ENCODE measurements around the gene FOXD4L1. TPM values are rescaled to one million over a fixed set of nuclear protein-coding genes. Genes with fewer than 3 reads are reported as not detected.
"Not testable (repeated sequence)": the region's sequence is repeated elsewhere in the genome, so short reads cannot be mapped to it uniquely, and the experiment has no call there.

The FOXD4L1 gene
- total RNA-seq, 2 experiments from 2014 or later: 0.14 to 0.47 TPM

- H3K27ac Mint-ChIP-seq; H3K4me3 Mint-ChIP-seq; H3K4me1 Mint-ChIP-seq; POLR2A ChIA-PET; ATAC-seq (ENCODE audit: low read depth); H3K36me3 Mint-ChIP-seq; H3K9me3 Mint-ChIP-seq; DNase-seq: not testable (repeated sequence)
- H3K27me3 Mint-ChIP-seq: peaks cover 32% of the 10 kb centered on the region
These were observed 9.7 kb downstream of the FOXD4L1 start for GRCh38 chr2:113508187-113508586.

GRCh38 chr2:113510913-113511312 lies 12.4 kb downstream of the FOXD4L1 start:
- POLR2A ChIA-PET; H3K27ac Mint-ChIP-seq; H3K4me3 Mint-ChIP-seq; H3K9me3 Mint-ChIP-seq; ATAC-seq (ENCODE audit: low read depth); H3K4me1 Mint-ChIP-seq; H3K36me3 Mint-ChIP-seq; DNase-seq: not testable (repeated sequence)
- H3K27me3 Mint-ChIP-seq: peaks cover 30% of the 10 kb centered on the region

GRCh38 chr2:113511859-113512258 lies 13.4 kb downstream of the FOXD4L1 start:
- ATAC-seq (ENCODE audit: low read depth); H3K27ac Mint-ChIP-seq; DNase-seq; POLR2A ChIA-PET; H3K4me3 Mint-ChIP-seq; H3K4me1 Mint-ChIP-seq; H3K36me3 Mint-ChIP-seq; H3K9me3 Mint-ChIP-seq: not testable (repeated sequence)
- H3K27me3 Mint-ChIP-seq: peaks cover 30% of the 10 kb centered on the region

- DNase-seq; H3K4me1 Mint-ChIP-seq; ATAC-seq (ENCODE audit: low read depth); H3K27ac Mint-ChIP-seq; POLR2A ChIA-PET; H3K36me3 Mint-ChIP-seq; H3K9me3 Mint-ChIP-seq; H3K27me3 Mint-ChIP-seq; H3K4me3 Mint-ChIP-seq: not testable (repeated sequence)
These were observed 17.0 kb downstream of the FOXD4L1 start for GRCh38 chr2:113515457-113515856.

GRCh38 chr2:113515995-113516394 lies 17.5 kb downstream of the FOXD4L1 start:
- POLR2A ChIA-PET; H3K27ac Mint-ChIP-seq; H3K4me3 Mint-ChIP-seq; H3K27me3 Mint-ChIP-seq; DNase-seq; ATAC-seq (ENCODE audit: low read depth); H3K9me3 Mint-ChIP-seq; H3K4me1 Mint-ChIP-seq; H3K36me3 Mint-ChIP-seq: not testable (repeated sequence)

GRCh38 chr2:113517025-113517424 lies 18.6 kb downstream of the FOXD4L1 start:
- not testable (repeated sequence) for ATAC-seq (ENCODE audit: low read depth); H3K36me3 Mint-ChIP-seq

GRCh38 chr2:113520837-113521236 lies 22.4 kb downstream of the FOXD4L1 start:
- H3K4me1 Mint-ChIP-seq; H3K36me3 Mint-ChIP-seq; DNase-seq; ATAC-seq (ENCODE audit: low read depth); H3K27ac Mint-ChIP-seq; H3K9me3 Mint-ChIP-seq; H3K27me3 Mint-ChIP-seq; H3K4me3 Mint-ChIP-seq; POLR2A ChIA-PET: not testable (repeated sequence)

More at GRCh38 chr2:113517025-113517424, 18.6 kb downstream of the FOXD4L1 start:
- POLR2A ChIA-PET, H3K4me1 Mint-ChIP-seq, H3K4me3 Mint-ChIP-seq, H3K27me3 Mint-ChIP-seq, DNase-seq, H3K27ac Mint-ChIP-seq, H3K9me3 Mint-ChIP-seq: not testable (repeated sequence)

- POLR2A ChIA-PET; ATAC-seq (ENCODE audit: low read depth); H3K36me3 Mint-ChIP-seq; H3K9me3 Mint-ChIP-seq; H3K4me1 Mint-ChIP-seq; H3K4me3 Mint-ChIP-seq; H3K27ac Mint-ChIP-seq; H3K27me3 Mint-ChIP-seq; DNase-seq: not testable (repeated sequence)
These were observed 23.0 kb downstream of the FOXD4L1 start for GRCh38 chr2:113521492-113521891.

- H3K36me3 Mint-ChIP-seq; H3K9me3 Mint-ChIP-seq; H3K27ac Mint-ChIP-seq; DNase-seq; H3K4me3 Mint-ChIP-seq; POLR2A ChIA-PET; H3K4me1 Mint-ChIP-seq; H3K27me3 Mint-ChIP-seq; ATAC-seq (ENCODE audit: low read depth): not testable (repeated sequence)
These were observed 26.5 kb downstream of the FOXD4L1 start for GRCh38 chr2:113524986-113525385.

GRCh38 chr2:113527350-113528045 lies 29.0 kb downstream of the FOXD4L1 start:
- POLR2A ChIA-PET, H3K27me3 Mint-ChIP-seq, H3K9me3 Mint-ChIP-seq, DNase-seq, H3K36me3 Mint-ChIP-seq, H3K27ac Mint-ChIP-seq, H3K4me1 Mint-ChIP-seq: not testable (repeated sequence)
- ATAC-seq (ENCODE audit: low read depth): peak; percentile 87
- H3K4me3 Mint-ChIP-seq: peak overlapping the region; percentile 39

- H3K36me3 Mint-ChIP-seq; H3K4me3 Mint-ChIP-seq; DNase-seq; H3K4me1 Mint-ChIP-seq; H3K9me3 Mint-ChIP-seq; ATAC-seq (ENCODE audit: low read depth); H3K27me3 Mint-ChIP-seq; POLR2A ChIA-PET; H3K27ac Mint-ChIP-seq: not testable (repeated sequence)
These were observed 29.7 kb downstream of the FOXD4L1 start for GRCh38 chr2:113528126-113528525.

- DNase-seq; H3K27me3 Mint-ChIP-seq; H3K36me3 Mint-ChIP-seq; POLR2A ChIA-PET; ATAC-seq (ENCODE audit: low read depth); H3K9me3 Mint-ChIP-seq; H3K27ac Mint-ChIP-seq; H3K4me1 Mint-ChIP-seq; H3K4me3 Mint-ChIP-seq: not testable (repeated sequence)
These were observed 30.4 kb downstream of the FOXD4L1 start for GRCh38 chr2:113528904-113529303.

GRCh38 chr2:113532991-113533390 lies 34.5 kb downstream of the FOXD4L1 start:
- H3K36me3 Mint-ChIP-seq; H3K4me1 Mint-ChIP-seq; ATAC-seq (ENCODE audit: low read depth); H3K27ac Mint-ChIP-seq; POLR2A ChIA-PET; H3K9me3 Mint-ChIP-seq; DNase-seq; H3K27me3 Mint-ChIP-seq; H3K4me3 Mint-ChIP-seq: not testable (repeated sequence)

GRCh38 chr2:113536573-113536972 lies 38.1 kb downstream of the FOXD4L1 start:
- DNase-seq; H3K27ac Mint-ChIP-seq; ATAC-seq (ENCODE audit: low read depth); H3K4me3 Mint-ChIP-seq; H3K36me3 Mint-ChIP-seq; H3K4me1 Mint-ChIP-seq; POLR2A ChIA-PET; H3K9me3 Mint-ChIP-seq: not testable (repeated sequence)
- peaks cover 14% of the 10 kb centered on the region for H3K27me3 Mint-ChIP-seq

- not testable (repeated sequence) for ATAC-seq (ENCODE audit: low read depth); H3K36me3 Mint-ChIP-seq; DNase-seq
These were observed 42.4 kb downstream of the FOXD4L1 start for GRCh38 chr2:113540834-113541203.

More at GRCh38 chr2:113540834-113541203, 42.4 kb downstream of the FOXD4L1 start:
- POLR2A ChIA-PET, H3K9me3 Mint-ChIP-seq, H3K4me1 Mint-ChIP-seq, H3K27ac Mint-ChIP-seq: not testable (repeated sequence)
- peak overlapping the region; percentile 75 for H3K4me3 Mint-ChIP-seq
- H3K27me3 Mint-ChIP-seq: peaks cover 15% of the 10 kb centered on the region

Measured in activated naive CD8-positive, alpha-beta T cell treated with anti-CD3 and anti-CD28 coated beads, Interleukin-2, amount 10 ng/mL, durations not matched to agents 7 days and 5 days (primary cell).